ENCODE measurements around the gene MACO1.
"Not testable (repeated sequence)": the region's sequence is repeated elsewhere in the genome, so short reads cannot be mapped to it uniquely, and the experiment has no call there.

The MACO1 gene

GRCh38 chr1:25458541-25459298, 28.0 kb downstream of the MACO1 start:
- TF ChIP-seq TSHZ2 (CRISPR knock-in tag; IDR thresholded peaks at IDR 0.05) (no peak), ESRRG (CRISPR knock-in tag; IDR thresholded peaks at IDR 0.05) (no peak), TOX (CRISPR knock-in tag; IDR thresholded peaks at IDR 0.05; ENCODE audit: borderline replicate concordance) (no peak)
- peak; percentile 51 for ATAC-seq

- TF ChIP-seq CSDC2 (CRISPR knock-in tag; IDR thresholded peaks at IDR 0.05) (no peak), ESRRG (CRISPR knock-in tag; IDR thresholded peaks at IDR 0.05) (no peak), ZNF565 (CRISPR knock-in tag; conservative IDR thresholded peaks at IDR 0.05; ENCODE audit: low read depth) (no peak), TCF4 (CRISPR knock-in tag; IDR thresholded peaks at IDR 0.05; ENCODE audit: borderline replicate concordance) (no peak), RARB (CRISPR knock-in tag; IDR thresholded peaks at IDR 0.05) (no peak), OSR1 (CRISPR knock-in tag; IDR thresholded peaks at IDR 0.05) (no peak), ZNF8 (CRISPR knock-in tag; IDR thresholded peaks at IDR 0.05) (no peak)
- no peak for ATAC-seq
Measured at GRCh38 chr1:25460020-25460419, 29.3 kb downstream of the MACO1 start.

DNA sequence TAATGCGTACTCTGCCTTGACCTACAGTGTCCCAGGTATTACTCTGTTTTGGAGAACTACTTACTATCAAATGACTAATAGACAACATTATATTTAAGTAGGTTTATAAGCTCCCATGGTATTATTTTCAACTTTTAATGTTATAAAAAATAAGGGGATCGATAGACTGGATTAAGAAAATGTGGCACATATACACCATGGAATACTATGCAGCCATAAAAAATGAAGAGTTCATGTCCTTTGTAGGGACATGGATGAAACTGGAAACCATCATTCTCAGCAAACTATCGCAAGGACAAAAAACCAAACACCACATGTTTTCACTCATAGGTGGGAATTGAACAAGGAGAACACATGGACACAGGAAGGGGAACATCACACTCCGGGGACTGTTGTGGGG, 30.1 kb downstream of the MACO1 start:
- ATAC-seq = not testable (repeated sequence)

GRCh38 chr1:25461849-25462248, 31.2 kb downstream of the MACO1 start:
- TF ChIP-seq ISL1 (CRISPR knock-in tag; IDR thresholded peaks at IDR 0.05) (no peak), BACH2 (CRISPR knock-in tag; IDR thresholded peaks at IDR 0.05; ENCODE audit: borderline replicate concordance) (no peak), CSDC2 (CRISPR knock-in tag; IDR thresholded peaks at IDR 0.05) (no peak), ARNTL (CRISPR knock-in tag; IDR thresholded peaks at IDR 0.05; ENCODE audit: borderline replicate concordance, low read depth) (no peak), ZNF565 (CRISPR knock-in tag; conservative IDR thresholded peaks at IDR 0.05; ENCODE audit: low read depth) (no peak), TOX (CRISPR knock-in tag; IDR thresholded peaks at IDR 0.05; ENCODE audit: borderline replicate concordance) (no peak), ZC3H10 (CRISPR knock-in tag; IDR thresholded peaks at IDR 0.05) (no peak), OSR1 (CRISPR knock-in tag; IDR thresholded peaks at IDR 0.05) (no peak), CSRNP3 (CRISPR knock-in tag; IDR thresholded peaks at IDR 0.05) (no peak), CREB5 (CRISPR knock-in tag; IDR thresholded peaks at IDR 0.05; ENCODE audit: low read depth) (no peak), RARB (CRISPR knock-in tag; IDR thresholded peaks at IDR 0.05) (no peak), ZNF8 (CRISPR knock-in tag; IDR thresholded peaks at IDR 0.05) (no peak), TCF4 (CRISPR knock-in tag; IDR thresholded peaks at IDR 0.05; ENCODE audit: borderline replicate concordance) (no peak), POU6F1 (CRISPR knock-in tag; IDR thresholded peaks at IDR 0.05; ENCODE audit: borderline replicate concordance, low read depth) (no peak), PPARA (CRISPR knock-in tag; IDR thresholded peaks at IDR 0.05; ENCODE audit: borderline replicate concordance) (no peak), SNAI2 (CRISPR knock-in tag; IDR thresholded peaks at IDR 0.05) (no peak), ZFP30 (CRISPR knock-in tag; IDR thresholded peaks at IDR 0.05) (no peak), ZFP3 (CRISPR knock-in tag; IDR thresholded peaks at IDR 0.05) (no peak), ZNF70 (CRISPR knock-in tag; IDR thresholded peaks at IDR 0.05) (no peak)
- no peak for ATAC-seq

Data from SK-N-SH treated with all-trans-retinoic acid at 6 μM for 48 hours (cell line).